HPDE6-E6E7 (cell line): ENCODE data around the gene PTTG1IP.

Source experiments
- DNase-seq: peaks from one replicate; pipeline ENCODE4 v3.0.0; 2011; ENCODE audit warnings: missing footprints; ENCODE audit errors: extremely low spot score

The PTTG1IP gene

GRCh38 chr21:44896561-44897286, 23.2 kb upstream of the PTTG1IP start:
- no peak for DNase-seq

GRCh38 chr21:44895859-44896258, 22.4 kb upstream of the PTTG1IP start:
- no peak for DNase-seq

GRCh38 chr21:44894687-44895302, 21.3 kb upstream of the PTTG1IP start:
- no peak for DNase-seq

GRCh38 chr21:44893948-44894656, 20.6 kb upstream of the PTTG1IP start:
- no peak for DNase-seq

GRCh38 chr21:44893278-44893556, 19.7 kb upstream of the PTTG1IP start:
- no peak for DNase-seq

- no peak for DNase-seq
These were observed 19.2 kb upstream of the PTTG1IP start for GRCh38 chr21:44892536-44893277.

- DNase-seq = no peak
These were observed 18.6 kb upstream of the PTTG1IP start for GRCh38 chr21:44892095-44892494.

- no peak for DNase-seq
These were observed 18.1 kb upstream of the PTTG1IP start for GRCh38 chr21:44891631-44892031.

- no peak for DNase-seq
These were observed 17.6 kb upstream of the PTTG1IP start for GRCh38 chr21:44890961-44891541.

GRCh38 chr21:44890338-44890931, 16.9 kb upstream of the PTTG1IP start:
- no peak for DNase-seq

GRCh38 chr21:44889625-44890337, 16.3 kb upstream of the PTTG1IP start:
- DNase-seq = no peak

GRCh38 chr21:44888581-44889550, 15.4 kb upstream of the PTTG1IP start:
- no peak for DNase-seq

GRCh38 chr21:44887807-44888580, 14.5 kb upstream of the PTTG1IP start:
- DNase-seq = no peak

GRCh38 chr21:44887126-44887806, 13.8 kb upstream of the PTTG1IP start:
- DNase-seq = no peak

GRCh38 chr21:44886113-44887075, 12.9 kb upstream of the PTTG1IP start:
- DNase-seq = no peak

GRCh38 chr21:44885615-44886014, 12.1 kb upstream of the PTTG1IP start:
- no peak for DNase-seq

GRCh38 chr21:44884097-44884496, 10.6 kb upstream of the PTTG1IP start:
- DNase-seq = no peak
